ENCODE data around the gene SLC20A1. TPM values are rescaled to one million over a fixed set of nuclear protein-coding genes. Genes with fewer than 3 reads are reported as not detected.
A peak's percentile ranks its signal among the peaks of the same experiment; 100 is the strongest.
"Not testable (repeated sequence)": the region's sequence is repeated elsewhere in the genome, so short reads cannot be mapped to it uniquely, and the experiment has no call there.

The SLC20A1 gene
- total RNA-seq, 4 donors from 2014 or later = 5.0 to 19.2 (median 12.4) TPM

- no peak overlapping the region for H3K4me3 ChIP-seq (ENCODE audit: low read depth, poor library complexity, severe bottlenecking)
- no peak for TF ChIP-seq POLR2A (IDR thresholded peaks at IDR 0.05)
- TF ChIP-seq, protein P1, sequence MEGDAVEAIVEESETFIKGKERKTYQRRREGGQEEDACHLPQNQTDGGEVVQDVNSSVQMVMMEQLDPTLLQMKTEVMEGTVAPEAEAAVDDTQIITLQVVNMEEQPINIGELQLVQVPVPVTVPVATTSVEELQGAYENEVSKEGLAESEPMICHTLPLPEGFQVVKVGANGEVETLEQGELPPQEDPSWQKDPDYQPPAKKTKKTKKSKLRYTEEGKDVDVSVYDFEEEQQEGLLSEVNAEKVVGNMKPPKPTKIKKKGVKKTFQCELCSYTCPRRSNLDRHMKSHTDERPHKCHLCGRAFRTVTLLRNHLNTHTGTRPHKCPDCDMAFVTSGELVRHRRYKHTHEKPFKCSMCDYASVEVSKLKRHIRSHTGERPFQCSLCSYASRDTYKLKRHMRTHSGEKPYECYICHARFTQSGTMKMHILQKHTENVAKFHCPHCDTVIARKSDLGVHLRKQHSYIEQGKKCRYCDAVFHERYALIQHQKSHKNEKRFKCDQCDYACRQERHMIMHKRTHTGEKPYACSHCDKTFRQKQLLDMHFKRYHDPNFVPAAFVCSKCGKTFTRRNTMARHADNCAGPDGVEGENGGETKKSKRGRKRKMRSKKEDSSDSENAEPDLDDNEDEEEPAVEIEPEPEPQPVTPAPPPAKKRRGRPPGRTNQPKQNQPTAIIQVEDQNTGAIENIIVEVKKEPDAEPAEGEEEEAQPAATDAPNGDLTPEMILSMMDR (IDR thresholded peaks at IDR 0.05) = no peak
- intact Hi-C loops (cut with DNase I; ENCODE audit: low total_unique reads) = no loop called here
- peak in 1 of 2 donors; percentile 56 for DNase-seq (ENCODE audit: low spot score in 2 of 2)
- 41 to 70% methylated on average over 2 of the region's 2 CpGs for WGBS, 2 donors
These were observed 57.9 kb downstream of the SLC20A1 start for GRCh38 chr2:112703684-112704083.

DNA sequence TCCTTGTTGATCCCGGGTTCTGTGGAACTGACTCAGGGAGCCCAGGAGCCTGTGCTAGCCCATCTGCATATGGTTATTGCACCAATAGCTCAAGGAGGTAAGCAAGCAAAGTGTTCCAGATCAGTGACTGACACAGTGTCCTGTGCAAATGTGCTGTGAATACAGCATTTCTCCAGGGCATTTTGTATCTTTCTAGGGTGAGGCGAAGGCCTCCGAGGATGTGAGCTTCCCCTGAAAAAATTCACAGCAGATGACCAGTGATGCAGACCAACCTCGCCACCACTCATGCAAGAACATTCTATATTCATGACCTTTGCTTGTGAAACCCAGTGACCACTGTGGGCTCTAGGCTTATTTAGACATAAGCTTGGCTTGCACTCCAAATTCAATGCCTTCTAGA is 59.8 kb downstream of the SLC20A1 start:
- intact Hi-C loops (cut with DNase I; ENCODE audit: low total_unique reads) = no loop called here
- 85 to 86% methylated on average over 4 of the region's 4 CpGs for WGBS, 2 donors

GRCh38 chr2:112706170-112706664 is 60.5 kb downstream of the SLC20A1 start:
- DNase-seq (ENCODE audit: low spot score in 2 of 2) = peak in 1 of 2 donors; percentile 52
- WGBS, 2 donors = 51 to 54% methylated on average over 5 of the region's 5 CpGs
- intact Hi-C loops (cut with DNase I; ENCODE audit: low total_unique reads) = no loop called here
- H3K4me3 ChIP-seq (ENCODE audit: low read depth, poor library complexity, severe bottlenecking) = no peak overlapping the region
- no peak for TF ChIP-seq POLR2A (IDR thresholded peaks at IDR 0.05)

More for the DNA sequence above, 59.8 kb downstream of the SLC20A1 start:
- H3K4me3 ChIP-seq (ENCODE audit: low read depth, poor library complexity, severe bottlenecking) = no peak overlapping the region
- peak in 1 of 2 donors; percentile 45 for DNase-seq (ENCODE audit: low spot score in 2 of 2)
- TF ChIP-seq, protein P1 (IDR thresholded peaks at IDR 0.05) = no peak
- no peak for TF ChIP-seq POLR2A (IDR thresholded peaks at IDR 0.05)

DNA sequence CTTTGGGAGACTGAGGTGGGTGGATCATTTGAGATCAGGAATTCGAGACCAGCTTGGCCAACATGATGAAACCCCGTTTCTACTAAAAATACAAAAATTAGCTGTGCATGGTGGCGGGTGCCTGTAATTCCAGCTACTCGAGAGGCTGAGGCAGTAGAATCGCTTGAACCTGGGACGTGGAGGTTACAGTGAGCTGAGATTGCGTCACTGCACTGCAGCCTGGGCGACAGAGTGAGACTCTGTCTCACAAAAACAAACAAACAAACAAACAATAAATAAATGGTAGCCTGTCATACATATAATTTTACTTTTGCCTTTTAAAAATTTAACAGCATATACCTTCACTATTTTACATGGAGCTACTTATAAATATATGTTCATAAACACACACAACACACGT is 61.2 kb downstream of the SLC20A1 start:
- H3K4me3 ChIP-seq (ENCODE audit: low read depth, poor library complexity, severe bottlenecking); intact Hi-C loops (cut with DNase I; ENCODE audit: low total_unique reads): not testable (repeated sequence)
- DNase-seq (ENCODE audit: low spot score in 2 of 2) = peak in 1 of 2 donors; percentile 31
- WGBS, 2 donors = 79 to 82% methylated on average over 9 of the region's 9 CpGs

DNA sequence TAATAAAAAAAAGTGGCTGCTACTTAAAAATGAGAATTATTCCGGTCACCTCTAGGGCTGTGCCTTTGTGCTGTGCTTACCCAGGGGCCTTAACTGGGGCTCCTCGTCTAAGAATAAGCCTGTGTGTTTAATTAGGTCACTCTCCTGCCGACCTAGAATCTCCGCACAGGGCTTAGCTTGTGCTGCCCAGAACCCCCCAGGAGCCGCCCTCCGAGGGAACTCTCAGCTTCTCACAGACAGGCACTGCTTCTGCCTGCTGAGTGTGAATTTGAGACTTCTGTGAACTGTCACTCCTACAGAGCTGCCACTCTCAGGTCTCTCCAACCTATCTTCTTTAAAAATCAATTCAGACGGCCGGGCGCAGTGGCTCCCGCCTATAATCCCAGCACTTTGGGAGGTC is 63.2 kb downstream of the SLC20A1 start:
- intact Hi-C loops (cut with DNase I; ENCODE audit: low total_unique reads) = no loop called here
- DNase-seq (ENCODE audit: low spot score in 2 of 2) = peak in 1 of 2 donors; percentile 46
- H3K4me3 ChIP-seq (ENCODE audit: low read depth, poor library complexity, severe bottlenecking) = no peak overlapping the region
- WGBS, 2 donors = 58 to 67% methylated on average over 10 of the region's 10 CpGs
- TF ChIP-seq, protein P1 (IDR thresholded peaks at IDR 0.05) = no peak
- no peak for TF ChIP-seq POLR2A (IDR thresholded peaks at IDR 0.05)

GRCh38 chr2:112709703-112710102 is 64.0 kb downstream of the SLC20A1 start:
- intact Hi-C loops (cut with DNase I; ENCODE audit: low total_unique reads) = no loop called here
- TF ChIP-seq, protein P1 (IDR thresholded peaks at IDR 0.05) = no peak
- TF ChIP-seq POLR2A (IDR thresholded peaks at IDR 0.05) = no peak
- H3K4me3 ChIP-seq (ENCODE audit: low read depth, poor library complexity, severe bottlenecking) = no peak overlapping the region
- WGBS, 2 donors = 75 to 84% methylated on average over 6 of the region's 6 CpGs
- DNase-seq (ENCODE audit: low spot score in 2 of 2) = peak in 1 of 2 donors; percentile 58

Measured in lower leg skin (tissue), 4 donors.